Stimulated activated CD4-positive, alpha-beta T cell treated with anti-CD3 and anti-CD28 coated beads, Interleukin-1b, Interleukin-23, amount 100 ng/mL, for 24 hours (primary cell): ENCODE data around the gene CNGA2.
"Not testable (repeated sequence)": the region's sequence is repeated elsewhere in the genome, so short reads cannot be mapped to it uniquely, and the experiment has no call there.

ENCODE experiments used
- DNase-seq, 4 experiments: peaks; one replicate each; pipeline ENCODE4 v3.0.0-alpha.2; 2020; ENCODE audit warnings: low read depth in 4 of 4, low spot score in 1 of 4

The CNGA2 gene

DNA sequence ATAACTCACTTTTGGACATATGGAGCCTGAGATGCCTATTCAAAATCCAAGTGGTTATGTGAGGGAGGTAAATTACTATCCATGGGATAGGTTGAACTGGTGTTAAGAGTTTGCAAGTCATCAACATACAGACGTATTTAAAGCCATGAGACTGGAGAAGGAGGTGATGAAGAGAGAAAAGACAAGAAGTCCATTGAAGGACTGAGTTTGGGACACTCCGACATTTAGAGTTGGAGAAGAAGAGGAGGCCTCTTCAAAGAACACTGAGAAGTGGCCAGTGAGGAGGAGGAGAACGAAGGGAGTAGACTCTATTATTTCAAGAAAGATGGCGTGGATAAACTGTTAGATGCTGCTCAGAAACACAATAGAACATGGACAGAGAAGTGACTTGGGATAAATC, at the start of gene CNGA2:
CNGA2 (plus strand) TSS at position 301 of the 400 bp plus-strand sequence. CDS start 3,738 bp downstream, outside the sequence.
- DNase-seq, result no peak

- DNase-seq, result no peak
Measured at GRCh38 chrX:151687635-151688034, 46.9 kb upstream of the CNGA2 start.

DNA sequence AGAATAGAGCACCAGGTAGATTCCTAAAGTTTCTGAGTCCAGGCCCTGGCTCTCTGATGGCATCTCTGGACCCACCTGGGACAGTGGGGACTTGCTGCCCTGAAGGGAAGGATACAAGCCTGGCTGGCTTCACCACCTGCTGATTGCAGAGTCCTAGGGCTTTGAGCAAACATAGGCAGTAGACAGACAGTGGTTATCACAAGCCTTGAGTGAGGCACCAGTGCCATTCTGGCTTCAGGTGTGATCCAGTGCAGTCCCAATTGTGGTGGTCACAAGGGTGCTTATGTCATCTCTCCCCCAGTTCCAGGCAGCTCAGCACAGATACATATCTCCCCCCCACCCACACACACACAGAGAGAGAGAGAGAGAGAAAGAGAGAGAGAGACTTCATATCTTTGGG, 45.9 kb upstream of the CNGA2 start:
- DNase-seq, result no peak

DNA sequence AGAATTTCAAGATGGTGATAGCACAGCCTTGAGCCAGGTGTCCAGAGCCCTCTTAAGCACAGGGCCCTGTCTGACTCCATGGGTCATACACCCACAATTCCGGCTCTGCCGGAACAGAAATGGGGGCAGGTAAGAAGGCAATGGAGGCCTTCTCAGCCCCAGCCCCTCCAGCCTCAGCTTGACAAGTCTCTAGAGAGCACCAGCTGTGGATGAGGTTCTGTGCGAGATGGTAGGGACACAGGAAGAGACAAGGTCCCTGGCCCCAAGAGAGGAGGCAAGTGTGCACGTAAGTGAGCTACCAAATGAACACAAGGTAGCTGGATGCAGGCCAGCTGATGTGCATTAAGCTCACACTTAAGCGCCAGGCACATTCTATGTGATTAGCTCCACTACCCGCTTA, 41.7 kb upstream of the CNGA2 start:
- DNase-seq, result no peak

- no peak for DNase-seq
Measured at GRCh38 chrX:151694121-151694520, 40.4 kb upstream of the CNGA2 start.

DNA sequence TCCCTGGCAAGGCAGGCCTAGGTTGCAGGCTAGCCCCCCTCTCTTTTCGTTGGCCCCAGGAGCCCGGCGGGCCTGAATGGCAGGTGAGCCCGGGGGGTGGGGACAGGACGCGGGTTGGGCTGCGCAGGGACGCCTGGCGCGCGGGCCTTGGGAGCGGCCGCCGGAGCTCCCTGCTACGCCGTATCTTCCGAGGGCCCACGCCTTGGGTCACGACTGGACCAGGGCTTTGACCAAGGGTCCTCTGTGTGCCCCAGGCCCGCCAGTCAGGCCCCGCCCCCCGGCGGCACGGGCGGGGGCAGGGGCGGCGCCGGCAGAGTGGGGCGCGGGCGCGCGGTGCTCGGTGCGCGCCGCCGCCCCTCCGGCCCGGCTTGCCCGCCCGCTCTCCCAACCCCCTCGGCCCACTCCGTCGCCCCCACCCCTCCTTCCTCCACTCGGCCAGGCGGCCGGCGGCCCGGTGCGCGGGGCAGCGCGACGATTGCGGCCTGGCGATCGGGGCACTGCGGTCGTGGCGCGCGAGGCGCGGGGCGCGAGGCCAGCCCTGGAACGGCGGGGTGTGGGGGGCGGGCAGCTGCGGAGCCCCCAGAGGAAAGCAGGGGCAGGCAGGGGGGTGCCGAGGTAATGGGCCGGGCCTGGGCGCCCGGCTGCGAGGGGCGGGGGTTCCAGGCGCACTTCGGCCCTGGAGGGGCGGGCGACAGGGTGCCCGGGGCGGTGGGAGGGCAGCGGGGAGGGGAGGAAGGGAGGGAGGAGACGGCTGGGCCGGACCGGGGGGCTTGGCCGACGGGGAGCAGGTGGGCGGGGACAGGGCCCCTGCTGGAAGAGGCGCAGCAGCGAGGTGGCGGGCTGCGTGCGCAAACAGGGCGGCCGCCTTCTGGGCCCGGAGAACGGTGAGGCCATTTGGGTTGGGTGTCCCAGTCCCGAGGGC, 39.6 kb upstream of the CNGA2 start, which contains the start of gene PRRG3:
PRRG3 (plus strand) TSS at position 798 of the 922 bp plus-strand sequence. CDS start 3,357 bp downstream, outside the sequence.
- DNase-seq, result no peak

- DNase-seq, result no peak
Measured at GRCh38 chrX:151695583-151696340, 38.8 kb upstream of the CNGA2 start.

DNA sequence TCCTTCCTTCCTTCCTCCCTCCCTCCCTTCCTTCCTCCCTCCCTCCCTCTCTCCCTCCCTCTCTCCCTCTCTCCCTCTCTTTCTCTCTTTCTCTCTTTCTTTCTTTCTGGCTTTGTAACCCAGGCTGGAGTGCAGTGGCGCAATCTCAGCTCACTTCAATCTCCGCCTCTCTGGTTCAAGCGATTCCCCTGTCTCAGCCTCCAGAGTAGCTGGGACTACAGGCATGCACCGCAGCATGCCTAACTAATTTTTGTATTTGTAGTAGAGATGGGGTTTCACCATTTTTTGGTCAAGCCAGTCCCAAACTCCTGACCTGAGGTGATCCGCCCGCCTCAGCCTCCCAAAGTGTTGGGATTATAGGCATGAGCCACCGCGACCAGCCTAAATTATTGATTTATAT, 37.5 kb upstream of the CNGA2 start:
- DNase-seq, result not testable (repeated sequence)

DNA sequence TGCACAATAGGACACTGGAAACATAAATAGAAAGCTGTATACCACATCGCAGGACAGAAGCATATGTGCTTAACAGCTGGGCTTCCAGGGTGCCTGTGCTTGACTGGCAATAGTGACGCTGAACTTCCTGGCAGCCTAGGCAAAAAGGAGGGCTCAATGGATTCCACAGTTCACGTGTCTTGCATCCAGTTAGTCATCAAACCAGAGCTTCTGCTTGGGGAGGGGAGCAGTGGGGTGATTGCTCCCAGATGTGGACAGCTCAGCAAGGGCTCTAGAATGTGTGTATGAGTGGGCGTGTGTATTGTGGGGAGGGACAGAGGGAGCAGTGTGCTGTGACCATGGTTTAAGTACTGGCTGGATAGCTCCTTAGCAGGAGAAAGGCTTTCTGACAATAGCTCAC, 37.0 kb upstream of the CNGA2 start:
- no peak for DNase-seq

DNA sequence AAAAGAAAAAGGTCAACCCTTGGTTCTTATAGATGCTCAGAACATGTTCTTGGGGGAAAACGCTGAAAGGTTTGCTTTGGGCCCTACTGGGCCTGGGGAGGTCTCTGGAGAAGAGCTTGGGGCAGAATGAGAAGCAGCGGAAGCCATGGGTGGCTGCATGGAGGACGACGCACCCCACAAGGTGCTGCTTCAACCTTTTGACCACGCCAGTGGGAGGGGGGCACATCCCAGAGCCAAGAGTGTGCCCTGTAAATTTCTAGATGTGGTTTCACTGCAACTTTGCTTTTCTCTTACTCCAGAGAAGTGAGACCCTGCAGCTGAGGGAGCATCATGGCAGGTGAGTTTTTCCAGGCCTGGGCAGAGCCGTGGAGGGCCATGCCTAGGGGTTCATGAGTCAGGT, 36.1 kb upstream of the CNGA2 start:
- no peak for DNase-seq

- no peak for DNase-seq
Measured at GRCh38 chrX:151699746-151700145, 34.8 kb upstream of the CNGA2 start.

DNA sequence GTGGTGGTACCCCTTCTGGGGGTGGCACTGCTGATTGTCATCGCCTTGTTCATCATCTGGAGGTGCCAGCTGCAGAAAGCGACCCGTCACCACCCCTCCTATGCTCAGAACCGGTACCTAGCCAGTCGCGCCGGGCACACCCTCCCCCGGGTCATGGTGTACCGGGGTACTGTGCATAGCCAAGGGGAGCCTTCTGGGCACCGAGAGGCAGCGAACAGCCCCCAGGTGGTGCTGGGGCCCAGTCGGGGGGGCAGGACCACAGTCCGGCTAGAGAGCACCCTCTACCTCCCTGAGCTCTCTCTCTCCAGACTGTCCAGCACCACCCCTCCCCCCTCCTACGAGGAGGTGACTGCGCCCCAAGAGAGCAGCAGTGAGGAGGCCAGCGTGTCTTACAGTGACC, 34.0 kb upstream of the CNGA2 start:
- DNase-seq, result no peak

DNA sequence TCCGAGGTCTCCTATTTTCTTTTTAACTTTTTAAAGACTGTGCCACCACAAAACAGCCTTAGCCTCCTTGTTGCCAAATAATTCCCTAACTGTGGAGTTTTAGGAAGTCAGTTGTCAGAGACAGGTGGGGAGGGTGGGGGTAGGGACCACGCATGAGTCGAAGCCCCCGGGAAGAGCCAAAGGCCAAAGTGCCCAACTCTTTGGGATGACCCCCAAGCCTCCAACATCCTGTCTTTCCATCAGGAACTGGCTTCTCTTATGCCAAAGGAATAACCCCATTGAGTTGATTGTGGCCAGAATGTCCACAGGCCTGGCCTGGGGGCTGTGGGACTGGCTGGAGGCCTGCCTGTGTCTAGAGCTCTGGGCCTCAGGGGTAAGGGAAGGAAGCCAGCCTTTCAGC, 33.5 kb upstream of the CNGA2 start:
- DNase-seq, result no peak

DNA sequence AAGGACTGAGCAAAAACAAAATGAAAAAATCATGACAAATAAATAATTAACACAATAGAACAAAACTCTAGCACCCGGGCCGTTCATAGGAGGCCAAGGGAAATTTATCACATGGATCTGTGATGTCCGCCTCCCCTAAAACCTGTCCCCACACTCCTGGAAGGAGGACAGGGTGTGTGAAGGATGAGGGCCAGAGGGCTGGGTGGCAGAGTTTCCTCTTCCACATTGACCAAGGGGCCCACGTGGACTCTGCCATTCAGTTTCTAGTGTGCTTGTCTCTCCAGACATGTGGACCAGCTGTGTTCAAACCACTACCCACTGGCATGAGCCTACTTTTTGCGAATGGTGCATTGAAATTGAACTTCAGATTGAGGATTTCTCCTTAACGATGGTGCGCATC, 33.0 kb upstream of the CNGA2 start:
- DNase-seq, result no peak

GRCh38 chrX:151702026-151702714, 32.4 kb upstream of the CNGA2 start:
- no peak for DNase-seq

- no peak for DNase-seq
Measured at GRCh38 chrX:151702741-151703340, 31.7 kb upstream of the CNGA2 start.

DNA sequence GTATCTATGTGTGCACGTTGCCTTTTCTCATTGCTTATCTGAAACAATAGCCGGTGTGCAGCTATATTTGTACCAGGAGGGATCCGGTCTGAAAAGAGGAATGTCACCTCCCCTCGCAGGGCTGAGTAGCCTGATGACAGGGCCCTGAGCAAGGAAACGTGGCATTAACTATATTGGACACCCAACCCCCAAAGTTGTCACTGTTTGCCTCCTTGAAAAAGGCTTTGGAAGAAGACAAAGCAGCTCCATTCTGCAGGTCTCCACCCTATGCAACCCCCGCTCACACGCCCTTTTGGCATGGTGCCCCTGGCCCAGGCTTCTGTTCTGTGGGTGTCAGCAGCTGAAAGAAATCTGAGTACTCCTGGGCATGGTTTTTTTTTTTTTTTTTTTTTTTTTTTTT, 31.1 kb upstream of the CNGA2 start:
- no peak for DNase-seq

GRCh38 chrX:151704041-151704663, 30.4 kb upstream of the CNGA2 start:
- no peak for DNase-seq

DNA sequence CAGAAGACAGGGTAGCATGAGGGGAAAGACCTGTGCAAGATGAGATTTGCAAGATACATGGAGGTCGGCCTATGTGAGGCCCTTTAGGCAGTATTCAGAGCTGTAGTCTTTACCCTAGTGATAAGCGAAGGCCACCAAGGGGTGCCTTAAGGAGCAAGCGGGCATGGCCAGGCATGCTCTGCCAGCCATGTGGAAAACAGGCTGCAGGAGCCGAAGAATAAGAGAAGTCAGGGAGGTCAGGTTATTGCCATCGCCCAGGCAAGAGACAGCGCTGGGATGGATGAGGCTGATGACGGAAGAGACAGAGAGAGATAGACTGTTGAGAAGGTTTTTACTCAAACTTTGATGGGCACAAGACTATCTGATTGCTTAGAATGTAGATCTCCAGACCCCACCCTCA, 25.7 kb upstream of the CNGA2 start:
- no peak for DNase-seq

DNA sequence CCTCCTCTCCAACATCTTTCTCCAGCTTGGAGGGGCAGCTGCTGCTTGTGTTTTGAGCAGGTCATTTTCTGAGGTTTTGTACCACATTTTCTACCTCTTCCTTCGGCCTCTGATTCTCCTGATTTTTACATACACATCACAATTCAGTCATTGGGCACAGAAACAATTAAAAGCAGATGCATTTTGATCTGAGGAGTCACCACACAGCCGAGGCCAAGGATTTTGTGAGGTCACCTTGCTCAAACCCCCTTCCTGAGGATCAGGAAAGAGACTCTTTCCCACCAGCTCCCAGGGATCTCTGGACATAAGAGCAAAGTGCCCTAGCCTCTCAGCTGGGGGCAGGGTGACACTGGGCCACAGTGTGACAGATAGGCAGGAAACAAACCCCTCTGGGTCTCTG, 24.1 kb upstream of the CNGA2 start:
- no peak for DNase-seq

DNA sequence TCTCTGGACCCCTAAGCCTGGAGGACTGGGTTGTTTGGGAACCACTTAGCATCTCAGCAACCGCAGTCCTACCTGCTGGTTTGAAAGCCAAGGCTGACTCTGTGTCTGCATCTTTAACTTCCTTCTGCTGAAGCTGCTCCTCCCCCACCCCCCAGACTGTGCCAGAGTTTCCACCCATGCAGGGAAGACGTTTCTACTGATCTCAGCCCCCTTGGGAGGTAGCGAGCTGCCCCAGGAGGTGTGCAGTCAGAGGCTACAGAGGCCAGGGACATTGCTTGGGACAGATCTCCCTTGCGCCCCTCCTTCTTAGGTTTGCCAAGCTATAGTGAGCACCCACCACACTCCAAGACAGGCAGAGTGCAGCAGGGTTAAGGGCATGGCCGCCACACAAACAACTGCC, 23.4 kb upstream of the CNGA2 start:
- DNase-seq, result no peak
